SK-MEL-5 (cell line): Measurements from ENCODE around the gene THAP4. TPM values are rescaled to one million over a fixed set of nuclear protein-coding genes. Genes with fewer than 3 reads are reported as not detected.

Source experiments
- small RNA-seq, 2 experiments: library from RNA; depleted of rRNA; stranded (forward); fragments of <200 nt; gene quantifications; one replicate each; pipeline ENCODE3, GENCODE V24; 2014
- total RNA-seq: library from RNA; depleted of rRNA; stranded (reverse); fragments of >200 nt; shearing (Covaris generic); gene quantifications from 2 replicates; pipeline ENCODE4 v1.2.3, GENCODE V29; 2014; rRNA removed

Gene THAP4
- total RNA-seq, 1 experiment from 2014 or later = 39.6 TPM

Small RNA genes lying within 50 kb of the gene (small RNA-seq; reads per million reads assigned to genes)
- gene RNA5SP122 = 0 to 2.6 reads per million in 2 experiments

Other genes starting within 250 kb of the THAP4 start
- gene STK25, start 128.6 kb downstream of the THAP4 start, total RNA-seq = 55.9 and 64.2 TPM in 2 replicates
- 9.0 and 10.6 TPM in 2 replicates for gene BOK, start 78.4 kb downstream of the THAP4 start, total RNA-seq
- 24.1 and 30.3 TPM in 2 replicates for gene ATG4B, start 535 bp upstream of the THAP4 start, total RNA-seq
- gene DTYMK, start 49.7 kb upstream of the THAP4 start, total RNA-seq = 55.3 and 60.8 TPM in 2 replicates
- 23.9 and 24.2 TPM in 2 replicates for gene ING5, start 64.9 kb upstream of the THAP4 start, total RNA-seq
- 8.8 and 9.0 TPM in 2 replicates for gene D2HGDH, start 97.5 kb upstream of the THAP4 start, total RNA-seq
- gene GAL3ST2, start 139.7 kb upstream of the THAP4 start, total RNA-seq = not detected in 2 replicates
- gene NEU4, start 172.0 kb upstream of the THAP4 start, total RNA-seq = not detected in 2 replicates
- not detected in 2 replicates for gene PDCD1, start 221.7 kb upstream of the THAP4 start, total RNA-seq
- gene RTP5, start 232.6 kb upstream of the THAP4 start, total RNA-seq = not detected in 2 replicates